PC-9 (cell line): ENCODE measurements around the gene CXCL3. TPM values are rescaled to one million over a fixed set of nuclear protein-coding genes. Genes with fewer than 3 reads are reported as not detected.

ENCODE experiments used
- BruUV-seq: library from RNA; stranded (reverse); fragments of 400-500 nt; replicated peaks from 2 replicates; lab custom pipeline; 2021; lab: Mats Ljungman, UMichigan
- CTCF ChIA-PET: fragments of 300-600 bp; sonication (Branson Sonifier 250); formaldehyde crosslinking; loops from one replicate; lab custom pipeline; 2022; ENCODE audit warnings: antibody characterized with exemption; lab: Charles Lee
- POLR2A ChIA-PET: fragments of 300-600 bp; sonication (Branson Sonifier 250); formaldehyde crosslinking; loops from one replicate; lab custom pipeline; 2022; ENCODE audit warnings: antibody characterized with exemption; ENCODE audit not compliant: unreplicated experiment; lab: Charles Lee
- DNase-seq, 2 experiments: peaks; one replicate each; pipeline versions ENCODE4 v3.0.0 to v3.0.0-alpha.2; 2015 to 2022; ENCODE audit warnings: mixed read lengths in 1 of 2
- H2AFZ ChIP-seq: fragments of 200-600 bp; sonication (generic); 2 replicates; pipeline ENCODE4 v1.8.1; 2017; ENCODE audit warnings: antibody characterized with exemption
- H3F3A ChIP-seq: fragments of 200-600 bp; sonication (generic); 2 replicates; pipeline ENCODE4 v1.8.1; 2017; ENCODE audit warnings: antibody characterized with exemption, mild to moderate bottlenecking, low read depth; ENCODE audit not compliant: insufficient read depth
- H3K27ac ChIP-seq: fragments of 200-600 bp; sonication (generic); 2 replicates; pipeline ENCODE4 v1.6.1; 2016; ENCODE audit warnings: mixed run types
- H3K27me3 ChIP-seq: fragments of 200-600 bp; sonication (generic); 2 replicates; pipeline ENCODE4 v1.6.1; 2016; ENCODE audit warnings: low read depth, mixed run types; ENCODE audit not compliant: insufficient read depth
- H3K36me3 ChIP-seq: fragments of 200-600 bp; sonication (generic); 2 replicates; pipeline ENCODE4 v1.6.1; 2016; ENCODE audit warnings: low read depth, mixed run types
- H3K4me1 ChIP-seq: fragments of 200-600 bp; sonication (generic); replicated peaks from 2 replicates; pipeline ENCODE4 v1.6.1; 2016; ENCODE audit warnings: mixed run types; ENCODE audit not compliant: insufficient read depth
- H3K4me2 ChIP-seq: fragments of 200-600 bp; sonication (generic); 2 replicates; pipeline ENCODE4 v1.6.1; 2017; ENCODE audit warnings: mixed run types
- H3K4me3 ChIP-seq: fragments of 200-600 bp; sonication (generic); 2 replicates; pipeline ENCODE4 v1.6.1; 2016; ENCODE audit warnings: mixed run types
- H3K79me2 ChIP-seq: fragments of 200-600 bp; sonication (generic); 2 replicates; pipeline ENCODE4 v1.6.1; 2017; ENCODE audit warnings: low read depth, mixed run types
- H3K9me2 ChIP-seq: fragments of 200-600 bp; sonication (generic); 2 replicates; pipeline ENCODE4 v1.8.1; 2017; ENCODE audit warnings: mild to moderate bottlenecking; ENCODE audit not compliant: insufficient read depth
- H3K9me3 ChIP-seq: fragments of 200-600 bp; sonication (generic); 2 replicates; pipeline ENCODE4 v1.8.1; 2016; ENCODE audit warnings: low read depth; ENCODE audit not compliant: insufficient read depth
- H4K20me1 ChIP-seq: fragments of 200-600 bp; sonication (generic); 2 replicates; pipeline ENCODE4 v1.8.1; 2017; ENCODE audit not compliant: insufficient read depth
- CTCF ChIP-seq: fragments of 200-600 bp; sonication (generic); conservative IDR thresholded peaks from 2 replicates; pipeline ENCODE4 v1.6.1; 2017; ENCODE audit warnings: mixed run types, antibody characterized with exemption, mild to moderate bottlenecking, moderate library complexity
- EZH2 ChIP-seq: fragments of 200-600 bp; sonication (generic); IDR thresholded peaks from 2 replicates; pipeline ENCODE4 v1.8.0; 2017; ENCODE audit warnings: antibody characterized with exemption, low read depth
- intact Hi-C: fragments of 100-400 bp; cut with micrococcal nuclease; formaldehyde crosslinking; loops from one replicate; pipeline ENCODE4 v1.10.0; 2022; ENCODE audit not compliant: unreplicated experiment
- total RNA-seq: library from RNA; stranded (reverse); gene quantifications from 2 replicates; pipeline ENCODE4 v1.2.3, GENCODE V29; 2021

The CXCL3 gene
- total RNA-seq, 1 experiment from 2014 or later: not detected

DNA sequence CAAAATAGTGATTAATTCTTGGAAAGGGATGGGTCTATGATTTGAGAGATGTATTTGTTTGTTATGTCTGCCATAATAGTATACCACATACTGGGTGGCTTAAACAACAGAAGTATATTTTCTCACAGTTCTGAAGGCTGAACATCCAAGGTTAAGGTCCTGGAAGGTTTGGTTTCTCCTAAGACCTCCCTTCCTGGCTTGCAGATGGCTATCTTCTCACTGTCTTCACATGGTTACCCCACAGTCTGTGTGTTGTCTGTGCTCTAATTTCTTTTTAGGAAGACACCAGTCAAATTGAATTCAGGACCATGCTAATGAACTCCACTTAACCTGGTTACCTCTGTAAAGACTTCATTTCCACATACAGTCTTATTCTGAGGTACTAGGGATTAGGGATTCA, 34.9 kb upstream of the CXCL3 start:
- no TSS peak for BruUV-seq
- intact Hi-C loops: no loop called here
- Histone ChIP-seq H3K9me3 (no peaks in the 10 kb centered on the region), H3K79me2 (no peaks in the 10 kb centered on the region), H3K27ac (no peak overlapping the region), H3K4me1 (no peaks in the 10 kb centered on the region), H3F3A (no peaks in the 10 kb centered on the region), H3K4me2 (no peak overlapping the region), H4K20me1 (no peaks in the 10 kb centered on the region), H2AFZ (no peak overlapping the region), H3K27me3 (no peaks in the 10 kb centered on the region), H3K36me3 (no peaks in the 10 kb centered on the region), H3K4me3 (no peak overlapping the region), H3K9me2 (no peaks in the 10 kb centered on the region)
- no peak for DNase-seq
- TF ChIP-seq CTCF (no peak), EZH2 (no peak)
- ChIA-PET POLR2A (no interaction called here), CTCF (no interaction called here)

DNA sequence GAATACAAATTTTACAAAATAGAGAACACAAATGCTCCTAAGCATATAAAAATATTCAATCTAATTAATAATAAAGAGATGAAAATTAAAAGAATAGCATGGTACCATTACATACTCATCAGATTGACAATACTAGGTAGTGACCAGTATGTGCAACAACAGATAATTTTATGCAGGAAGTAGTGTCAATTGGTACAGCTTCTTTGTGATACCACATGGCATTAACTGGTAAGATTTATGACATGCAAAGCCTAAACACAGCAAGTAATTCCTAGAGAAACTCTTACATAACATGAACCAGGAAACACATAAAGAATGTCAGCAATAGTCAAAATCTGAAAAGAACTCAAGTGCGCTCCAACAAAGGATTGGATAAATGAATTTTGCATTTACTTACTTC, 34.2 kb upstream of the CXCL3 start:
- Histone ChIP-seq H3K27ac (no peak overlapping the region), H3K9me2 (no peaks in the 10 kb centered on the region), H3K36me3 (no peaks in the 10 kb centered on the region), H3F3A (no peaks in the 10 kb centered on the region), H3K79me2 (no peaks in the 10 kb centered on the region), H3K4me2 (no peak overlapping the region), H2AFZ (no peak overlapping the region), H3K4me3 (no peak overlapping the region), H3K4me1 (no peaks in the 10 kb centered on the region), H3K27me3 (no peaks in the 10 kb centered on the region), H3K9me3 (no peaks in the 10 kb centered on the region), H4K20me1 (no peaks in the 10 kb centered on the region)
- BruUV-seq: no TSS peak
- DNase-seq: no peak
- POLR2A ChIA-PET: no interaction called here
- no peak for TF ChIP-seq CTCF
- TF ChIP-seq EZH2: no peak
- CTCF ChIA-PET: no interaction called here
- intact Hi-C loops: no loop called here

- TF ChIP-seq EZH2 (no peak), CTCF (no peak)
- no peaks in the 10 kb centered on the region for H4K20me1 ChIP-seq
- no TSS peak for BruUV-seq
- no peak for DNase-seq
- H3K4me1 ChIP-seq: no peaks in the 10 kb centered on the region
- intact Hi-C loops: no loop called here
- H3K9me2 ChIP-seq: no peaks in the 10 kb centered on the region
- no peaks in the 10 kb centered on the region for H3K79me2 ChIP-seq
- H3K4me2 ChIP-seq: no peak overlapping the region
- CTCF ChIA-PET: no interaction called here
- H3K27me3 ChIP-seq: no peaks in the 10 kb centered on the region
- H3K27ac ChIP-seq: no peak overlapping the region
- no peaks in the 10 kb centered on the region for H3F3A ChIP-seq
- POLR2A ChIA-PET: no interaction called here
- H3K4me3 ChIP-seq: no peak overlapping the region
- H2AFZ ChIP-seq: no peak overlapping the region
- H3K9me3 ChIP-seq: no peaks in the 10 kb centered on the region
- no peaks in the 10 kb centered on the region for H3K36me3 ChIP-seq
Observed at GRCh38 chr4:74067586-74067985, 29.1 kb upstream of the CXCL3 start.
